ENCODE measurements around the gene MAL. TPM values are rescaled to one million over a fixed set of nuclear protein-coding genes. Genes with fewer than 3 reads are reported as not detected.

The MAL gene
- total RNA-seq, 1 experiment from 2014 or later: 0.22 TPM

GRCh38 chr2:95031076-95031725 is 5.7 kb downstream of the MAL start:
- Mint-ChIP-seq H3K36me3 (no peaks in the 10 kb centered on the region), H3K4me3 (no peak overlapping the region), H3K27ac (no peak overlapping the region), H3K9me3 (no peaks in the 10 kb centered on the region), H3K4me1 (peaks cover 13% of the 10 kb centered on the region), H3K27me3 (ENCODE audit: low read depth) (peaks cover 46% of the 10 kb centered on the region)
- TF ChIP-seq PREB (CRISPR knock-in tag; IDR thresholded peaks at IDR 0.05; ENCODE audit: borderline replicate concordance) (no peak), ESRRA (CRISPR knock-in tag; IDR thresholded peaks at IDR 0.05; ENCODE audit: borderline replicate concordance) (no peak), CBFB (CRISPR knock-in tag; IDR thresholded peaks at IDR 0.05; ENCODE audit: low read depth) (no peak), ZNF425 (CRISPR knock-in tag; conservative IDR thresholded peaks at IDR 0.05) (no peak), SMAD4 (CRISPR knock-in tag; IDR thresholded peaks at IDR 0.05) (no peak)
- CTCF ChIA-PET: interaction anchor here (0.8 to 2.8 kb wide), 2 partner anchors 9 to 23 kb away, joined by 3 to 13 read pairs; no protein-coding TSS in a partner anchor
- POLR2A ChIA-PET: no interaction called here
- ATAC-seq: no peak
- DNase-seq (ENCODE audit: low spot score): no peak

- Mint-ChIP-seq H3K4me3 (no peak overlapping the region), H3K27ac (no peak overlapping the region), H3K4me1 (peaks cover 10% of the 10 kb centered on the region), H3K9me3 (peaks cover 5% of the 10 kb centered on the region), H3K27me3 (ENCODE audit: low read depth) (peaks cover 40% of the 10 kb centered on the region), H3K36me3 (no peaks in the 10 kb centered on the region)
- ATAC-seq: no peak
- ChIA-PET POLR2A (no interaction called here), CTCF (interaction anchor here (2.8 kb wide), 1 partner anchor 9 kb away, joined by 13 read pairs; no protein-coding TSS in a partner anchor)
- TF ChIP-seq AFF4 (CRISPR knock-in tag; IDR thresholded peaks at IDR 0.05; ENCODE audit: borderline replicate concordance) (no peak), NR1H2 (CRISPR knock-in tag; IDR thresholded peaks at IDR 0.05) (no peak), E2F1 (CRISPR knock-in tag; IDR thresholded peaks at IDR 0.05) (no peak), IRF1 (CRISPR knock-in tag; IDR thresholded peaks at IDR 0.05) (no peak), ZNF425 (CRISPR knock-in tag; conservative IDR thresholded peaks at IDR 0.05) (no peak), CDX4 (CRISPR knock-in tag; IDR thresholded peaks at IDR 0.05; ENCODE audit: borderline replicate concordance) (no peak), ZMAT4 (CRISPR knock-in tag; IDR thresholded peaks at IDR 0.05) (no peak), EMX1 (CRISPR knock-in tag; IDR thresholded peaks at IDR 0.05) (no peak), ZNF671 (CRISPR knock-in tag; IDR thresholded peaks at IDR 0.05) (no peak), ZBTB43 (CRISPR knock-in tag; IDR thresholded peaks at IDR 0.05) (no peak), NR3C1 (CRISPR knock-in tag; conservative IDR thresholded peaks at IDR 0.05; ENCODE audit: low read depth) (no peak), MYBL2 (CRISPR knock-in tag; IDR thresholded peaks at IDR 0.05) (no peak), IRF2 (CRISPR knock-in tag; IDR thresholded peaks at IDR 0.05; ENCODE audit: borderline replicate concordance, low read depth) (no peak)
- no peak for DNase-seq (ENCODE audit: low spot score)
Measured at GRCh38 chr2:95031726-95032116, 6.2 kb downstream of the MAL start.
